Stimulated activated naive CD8-positive, alpha-beta T cell treated with anti-CD3 and anti-CD28 coated beads, Interleukin-15, Interleukin-2, amounts not matched to agents 100 U/mL and 50 U/mL, for 24 hours (primary cell): Measurements from ENCODE around the gene UPK1A.
"Not testable (repeated sequence)": the region's sequence is repeated elsewhere in the genome, so short reads cannot be mapped to it uniquely, and the experiment has no call there.

ENCODE experiments used
- ATAC-seq: fragments of 150-1000 bp; cut with Tn5 transposase; one replicate; pipeline ENCODE4 v1.10.0; 2021
- DNase-seq: peaks from one replicate; pipeline ENCODE4 v3.0.0; 2021

Gene UPK1A

GRCh38 chr19:35718345-35719041 is 52.2 kb downstream of the UPK1A start:
- ATAC-seq (peak; percentile 5), DNase-seq (peak; percentile 76)

GRCh38 chr19:35719402-35720162 is 53.3 kb downstream of the UPK1A start:
- DNase-seq (no peak), ATAC-seq (no peak)

- DNase-seq: no peak
These were observed 53.8 kb downstream of the UPK1A start for GRCh38 chr19:35720163-35720524.

GRCh38 chr19:35720648-35721047 is 54.3 kb downstream of the UPK1A start:
- no peak for ATAC-seq
- DNase-seq: no peak

More at GRCh38 chr19:35720163-35720524, 53.8 kb downstream of the UPK1A start:
- ATAC-seq: no peak

- DNase-seq: no peak
- no peak for ATAC-seq
These were observed 55.1 kb downstream of the UPK1A start for GRCh38 chr19:35721374-35721773.

GRCh38 chr19:35722461-35722860 is 56.1 kb downstream of the UPK1A start:
- ATAC-seq: no peak
- DNase-seq: no peak

GRCh38 chr19:35722897-35723296 is 56.6 kb downstream of the UPK1A start:
- DNase-seq (no peak), ATAC-seq (no peak)

- DNase-seq: no peak
- no peak for ATAC-seq
These were observed 57.4 kb downstream of the UPK1A start for GRCh38 chr19:35723671-35724070.

- not testable (repeated sequence) for ATAC-seq
These were observed 57.8 kb downstream of the UPK1A start for GRCh38 chr19:35724132-35724531.

GRCh38 chr19:35724560-35724959 is 58.2 kb downstream of the UPK1A start:
- no peak for ATAC-seq
- no peak for DNase-seq

More at GRCh38 chr19:35724132-35724531, 57.8 kb downstream of the UPK1A start:
- not testable (repeated sequence) for DNase-seq

GRCh38 chr19:35725216-35725861 is 59.0 kb downstream of the UPK1A start:
- DNase-seq: no peak

GRCh38 chr19:35727053-35727955 is 61.0 kb downstream of the UPK1A start:
- DNase-seq (no peak), ATAC-seq (no peak)

More at GRCh38 chr19:35725216-35725861, 59.0 kb downstream of the UPK1A start:
- ATAC-seq: no peak
